ENCODE results near the gene AKNAD1.
"Not testable (repeated sequence)": the region's sequence is repeated elsewhere in the genome, so short reads cannot be mapped to it uniquely, and the experiment has no call there.

AKNAD1 gene, protein sequence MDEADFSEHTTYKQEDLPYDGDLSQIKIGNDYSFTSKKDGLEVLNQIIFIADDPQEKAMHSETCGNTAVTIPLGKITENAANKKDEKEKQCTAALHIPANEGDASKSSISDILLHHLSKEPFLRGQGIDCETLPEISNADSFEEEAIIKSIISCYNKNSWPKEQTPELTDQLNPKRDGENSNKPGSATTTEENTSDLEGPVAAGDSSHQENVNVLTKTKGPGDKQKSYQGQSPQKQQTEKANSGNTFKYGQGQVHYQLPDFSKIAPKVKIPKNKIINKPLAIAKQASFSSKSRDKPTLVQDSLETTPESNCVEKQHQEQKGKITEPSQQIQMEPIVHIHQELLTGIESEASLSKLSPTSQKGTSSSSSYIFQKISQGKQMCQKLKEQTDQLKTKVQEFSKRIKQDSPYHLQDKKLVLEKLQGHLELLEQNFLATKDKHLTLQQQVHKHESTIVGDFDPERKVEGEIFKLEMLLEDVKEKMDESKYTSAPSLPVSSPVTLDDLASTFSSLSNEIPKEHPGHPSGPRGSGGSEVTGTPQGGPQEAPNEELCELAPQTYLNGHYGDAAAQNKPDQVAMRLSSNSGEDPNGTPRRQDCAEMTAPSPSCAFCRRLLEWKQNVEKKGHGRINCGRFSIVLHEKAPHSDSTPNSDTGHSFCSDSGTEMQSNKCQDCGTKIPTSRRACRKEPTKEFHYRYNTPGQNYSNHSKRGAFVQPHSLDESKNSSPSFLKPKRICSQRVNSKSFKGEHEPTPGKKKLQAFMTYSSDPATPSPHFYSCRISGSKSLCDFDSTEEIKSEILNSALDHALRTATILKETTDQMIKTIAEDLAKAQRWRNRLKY

GRCh38 chr1:108856994-108857393 lies at the start of gene AKNAD1:
Gene AKNAD1, minus strand, starts transcription at chr1:108857094. Its CDS starts 4,430 bp downstream, at chr1:108852664.
- TF ChIP-seq POLR2A (IDR thresholded peaks at IDR 0.05; ENCODE audit: low read length) (no peak), GATA1 (IDR thresholded peaks at IDR 0.05; ENCODE audit: low read depth, low read length) (no peak)
- DNase-seq, result no peak

DNA sequence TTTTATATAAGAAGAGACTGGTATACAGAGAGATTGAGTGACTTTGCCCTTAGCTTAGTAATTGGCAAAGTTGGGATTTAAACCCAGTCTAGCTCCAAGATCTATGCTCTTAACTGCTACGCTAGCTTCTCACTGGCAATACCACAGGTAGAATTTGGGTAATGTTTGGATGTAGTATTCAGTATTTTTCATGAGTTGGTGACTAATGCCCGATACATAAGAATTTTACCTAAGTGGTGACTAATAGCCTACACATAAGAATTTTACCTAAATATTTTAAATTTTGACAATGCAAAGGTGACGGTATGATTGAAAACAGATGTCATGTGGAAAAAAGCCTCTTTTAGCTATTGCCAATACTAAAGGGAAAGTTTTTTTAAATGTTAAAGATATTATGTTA lies 44.2 kb upstream of the AKNAD1 start:
- TF ChIP-seq POLR2A (IDR thresholded peaks at IDR 0.05; ENCODE audit: low read length) (no peak), GATA1 (IDR thresholded peaks at IDR 0.05; ENCODE audit: low read depth, low read length) (no peak)

DNA sequence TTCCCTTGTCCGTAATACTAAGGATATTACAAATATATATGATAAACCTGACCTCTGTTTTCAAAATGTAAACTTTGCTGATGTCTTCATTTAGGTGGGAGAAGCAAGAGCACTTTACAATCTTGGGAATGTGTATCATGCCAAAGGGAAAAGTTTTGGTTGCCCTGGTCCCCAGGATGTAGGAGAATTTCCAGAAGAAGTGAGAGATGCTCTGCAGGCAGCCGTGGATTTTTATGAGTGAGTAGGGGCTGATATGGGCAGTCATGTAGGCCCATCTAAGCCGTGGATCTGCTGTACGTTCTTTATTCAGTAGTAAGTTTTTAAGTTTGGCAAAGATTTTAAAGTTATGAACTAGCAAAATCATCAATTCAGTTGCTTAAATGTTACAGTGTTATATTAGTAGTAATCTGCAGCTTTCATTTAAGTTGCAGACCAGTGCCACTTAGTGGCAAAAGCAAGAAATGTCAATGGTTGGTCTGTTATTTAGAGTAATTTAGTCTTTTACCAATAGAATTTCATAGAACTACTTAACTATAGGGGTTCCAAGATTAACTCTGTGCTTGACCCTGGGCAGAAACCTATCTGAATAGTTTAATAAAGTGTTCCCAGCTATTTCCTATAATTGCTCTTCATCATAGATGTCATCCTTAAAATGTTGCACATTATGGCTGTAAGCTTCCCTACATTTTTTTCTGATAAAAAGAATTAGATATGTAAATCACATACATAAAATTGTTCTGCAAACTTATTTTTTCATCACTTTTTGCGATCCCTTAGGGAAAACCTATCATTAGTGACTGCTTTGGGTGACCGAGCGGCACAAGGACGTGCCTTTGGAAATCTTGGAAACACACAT lies 41.2 kb upstream of the AKNAD1 start:
- no peak for TF ChIP-seq POLR2A (IDR thresholded peaks at IDR 0.05; ENCODE audit: low read length)
- TF ChIP-seq GATA1 (IDR thresholded peaks at IDR 0.05; ENCODE audit: low read depth, low read length), result no peak
- peak; percentile 66 to 71 for DNase-seq

More for the DNA sequence above, 44.2 kb upstream of the AKNAD1 start:
- no peak for DNase-seq

DNA sequence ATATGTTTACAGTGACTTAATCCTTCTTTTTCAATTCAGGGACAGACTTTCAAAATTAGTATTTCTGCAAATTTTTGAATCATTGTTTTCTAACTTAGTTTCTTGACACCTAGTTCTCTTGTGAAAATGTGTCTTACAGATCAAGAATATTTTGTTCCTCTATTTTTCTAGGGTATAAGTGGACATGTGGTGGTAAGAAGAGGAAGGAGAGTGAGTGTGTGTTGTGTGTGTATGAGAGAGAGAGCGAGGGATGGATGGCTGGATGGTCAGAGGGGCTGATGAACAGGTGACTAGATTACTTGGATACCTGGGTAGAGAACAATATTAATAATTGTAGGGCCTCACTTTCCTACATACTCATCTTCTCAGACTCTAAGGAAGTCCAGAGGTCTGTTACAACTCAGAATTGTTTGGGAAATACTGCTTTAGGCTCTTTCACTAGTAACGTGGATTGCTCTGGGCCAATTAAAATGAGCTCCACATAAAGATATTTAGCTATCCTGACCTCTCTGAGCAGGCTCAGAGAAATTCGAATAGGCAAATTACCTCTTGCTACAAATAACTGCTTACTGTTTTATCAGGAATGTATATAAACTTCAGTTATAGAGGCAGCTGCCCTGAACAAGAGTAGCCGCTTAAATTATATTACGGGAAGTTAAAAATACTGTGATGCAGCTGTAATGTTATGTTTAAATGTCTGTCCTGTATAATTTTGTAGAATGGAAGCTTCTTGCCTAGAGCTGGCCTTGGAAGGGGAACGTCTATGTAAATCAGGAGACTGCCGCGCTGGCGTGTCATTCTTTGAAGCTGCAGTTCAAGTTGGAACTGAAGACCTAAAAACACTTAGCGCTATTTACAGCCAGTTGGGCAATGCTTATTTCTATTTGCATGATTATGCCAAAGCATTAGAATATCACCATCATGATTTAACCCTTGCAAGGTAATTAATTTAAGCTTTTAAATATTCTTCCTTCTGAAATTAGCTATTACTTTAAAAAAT lies 39.6 kb upstream of the AKNAD1 start:
- TF ChIP-seq POLR2A (IDR thresholded peaks at IDR 0.05; ENCODE audit: low read length) (no peak), GATA1 (IDR thresholded peaks at IDR 0.05; ENCODE audit: low read depth, low read length) (no peak)
- no peak for DNase-seq

GRCh38 chr1:108893141-108893530 lies 36.2 kb upstream of the AKNAD1 start:
- no peak for TF ChIP-seq POLR2A (IDR thresholded peaks at IDR 0.05; ENCODE audit: low read length)
- no peak for TF ChIP-seq GATA1 (IDR thresholded peaks at IDR 0.05; ENCODE audit: low read depth, low read length)
- DNase-seq, result no peak

GRCh38 chr1:108892356-108893140 lies 35.7 kb upstream of the AKNAD1 start:
- no peak for TF ChIP-seq POLR2A (IDR thresholded peaks at IDR 0.05; ENCODE audit: low read length)
- no peak for TF ChIP-seq GATA1 (IDR thresholded peaks at IDR 0.05; ENCODE audit: low read depth, low read length)
- DNase-seq, result no peak

DNA sequence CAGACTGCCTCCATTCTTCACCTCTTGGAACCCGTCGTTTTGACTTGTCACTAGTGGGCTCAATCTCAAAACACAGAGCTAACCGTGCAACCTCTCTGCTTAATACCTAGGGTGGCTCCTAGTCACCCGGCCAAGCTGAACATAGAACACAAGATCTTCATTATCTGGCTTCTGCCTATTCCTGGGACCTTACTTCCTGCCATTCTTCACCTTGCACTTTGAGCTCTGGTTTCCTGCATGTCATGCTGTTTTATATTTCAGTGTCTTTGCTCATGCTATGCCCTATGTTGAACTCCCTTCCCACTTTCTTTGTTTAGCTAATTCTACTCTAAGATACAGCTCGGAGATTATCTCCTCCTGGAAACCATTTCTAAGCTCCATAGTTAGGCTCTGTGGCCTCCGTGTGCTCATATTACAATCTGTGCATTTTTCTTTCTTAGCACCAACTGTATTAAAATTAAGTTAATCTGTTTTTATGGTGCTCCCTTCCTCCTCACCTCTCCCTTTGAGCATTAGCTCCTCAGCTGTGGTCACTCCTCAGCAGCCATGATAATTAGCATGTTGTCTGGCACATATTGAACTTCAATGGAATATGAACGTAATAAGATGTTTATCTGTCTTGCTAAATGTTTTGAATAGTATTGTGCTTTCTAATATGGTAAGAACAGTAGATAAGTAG lies 33.0 kb upstream of the AKNAD1 start:
- DNase-seq, result no peak
- no peak for TF ChIP-seq GATA1 (IDR thresholded peaks at IDR 0.05; ENCODE audit: low read depth, low read length)
- TF ChIP-seq POLR2A (IDR thresholded peaks at IDR 0.05; ENCODE audit: low read length), result no peak

GRCh38 chr1:108889006-108889645 lies 32.2 kb upstream of the AKNAD1 start:
- not testable (repeated sequence) for DNase-seq

DNA sequence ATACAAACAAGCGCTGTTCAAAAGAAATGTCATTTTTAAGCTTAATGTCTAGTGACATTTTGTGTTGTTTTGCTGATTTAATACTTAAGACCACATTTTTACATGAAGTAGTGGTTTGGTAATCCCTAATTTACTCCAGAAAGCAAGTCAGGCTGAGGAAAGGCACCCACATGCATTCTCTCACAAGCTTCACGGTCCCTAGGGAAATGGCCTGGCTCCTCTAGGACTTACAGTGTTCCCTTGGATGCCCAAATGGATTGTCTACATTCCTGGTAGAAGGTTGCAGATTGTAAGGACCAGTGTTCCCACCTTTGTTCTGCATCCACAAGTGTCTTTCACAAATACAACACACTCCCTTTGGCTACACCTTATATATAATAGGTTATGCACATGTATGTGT lies 29.4 kb upstream of the AKNAD1 start:
- TF ChIP-seq GATA1 (IDR thresholded peaks at IDR 0.05; ENCODE audit: low read depth, low read length) (no peak), POLR2A (IDR thresholded peaks at IDR 0.05; ENCODE audit: low read length) (no peak)
- no peak for DNase-seq

DNA sequence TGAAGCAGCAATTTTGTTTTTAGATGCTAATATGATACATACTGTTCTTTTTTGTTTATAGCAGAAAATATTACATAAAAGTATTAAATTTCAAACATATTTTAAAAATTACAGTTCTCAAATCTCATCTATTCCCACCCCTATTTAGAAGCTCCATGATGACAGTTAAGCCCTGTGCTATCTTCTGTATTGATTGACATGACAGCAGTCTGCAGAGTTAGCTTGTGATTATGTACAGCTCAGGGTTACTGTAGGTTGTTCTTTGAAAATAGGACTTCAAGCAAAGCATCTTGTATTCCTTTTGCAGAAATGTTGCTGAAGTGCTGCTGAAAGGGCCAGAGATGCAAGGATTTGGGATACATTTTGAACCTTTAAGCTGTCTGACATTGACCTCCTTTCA lies 28.1 kb upstream of the AKNAD1 start:
- DNase-seq, result no peak
- TF ChIP-seq POLR2A (IDR thresholded peaks at IDR 0.05; ENCODE audit: low read length), result no peak
- TF ChIP-seq GATA1 (IDR thresholded peaks at IDR 0.05; ENCODE audit: low read depth, low read length), result no peak

GRCh38 chr1:108882837-108883236 lies 25.9 kb upstream of the AKNAD1 start:
- no peak for DNase-seq

More at GRCh38 chr1:108882837-108883236, 25.9 kb upstream of the AKNAD1 start:
- TF ChIP-seq POLR2A (IDR thresholded peaks at IDR 0.05; ENCODE audit: low read length) (no peak), GATA1 (IDR thresholded peaks at IDR 0.05; ENCODE audit: low read depth, low read length) (no peak)
